Retinal pigment epithelial cell (primary cell): ENCODE data around the gene IGF2BP3.
A peak's percentile ranks its signal among the peaks of the same experiment; 100 is the strongest.

ENCODE experiments used
- DNase-seq: peaks from one replicate; pipeline ENCODE4 v3.0.0-alpha.2; 2010; ENCODE audit warnings: low read depth
- H3K4me3 ChIP-seq: 2 replicates; pipeline ENCODE4 v1.5.1; 2011; ENCODE audit warnings: mild to moderate bottlenecking, low read length, control low read depth, moderate library complexity
- CTCF ChIP-seq: conservative IDR thresholded peaks from 2 replicates; pipeline ENCODE4 v1.5.1; 2011; ENCODE audit warnings: low read depth, low read length, control low read depth, inconsistent platforms

The IGF2BP3 gene

GRCh38 chr7:23285657-23286646 lies 184.3 kb downstream of the IGF2BP3 start:
- no peak overlapping the region for H3K4me3 ChIP-seq
- TF ChIP-seq CTCF: no peak
- no peak for DNase-seq

- TF ChIP-seq CTCF: no peak
- no peak overlapping the region for H3K4me3 ChIP-seq
- DNase-seq: no peak
Measured at GRCh38 chr7:23284871-23285270, 185.4 kb downstream of the IGF2BP3 start.

GRCh38 chr7:23283086-23283485 lies 187.2 kb downstream of the IGF2BP3 start:
- DNase-seq: no peak
- H3K4me3 ChIP-seq: no peak overlapping the region
- TF ChIP-seq CTCF: no peak

GRCh38 chr7:23279819-23280525 lies 190.3 kb downstream of the IGF2BP3 start:
- DNase-seq: no peak
- TF ChIP-seq CTCF: no peak
- no peak overlapping the region for H3K4me3 ChIP-seq

- TF ChIP-seq CTCF: peak; percentile 84
- peak; percentile 36 for DNase-seq
- H3K4me3 ChIP-seq: no peak overlapping the region
Measured at GRCh38 chr7:23277359-23277989, 192.8 kb downstream of the IGF2BP3 start.

GRCh38 chr7:23276947-23277346 lies 193.3 kb downstream of the IGF2BP3 start:
- no peak overlapping the region for H3K4me3 ChIP-seq
- TF ChIP-seq CTCF: no peak
- no peak for DNase-seq
